HepG2 (cell line): ENCODE measurements around the gene ZMYM4. TPM values are rescaled to one million over a fixed set of nuclear protein-coding genes. Genes with fewer than 3 reads are reported as not detected.

ENCODE experiments used
- ATAD3A ChIP-seq: sonication (generic); formaldehyde crosslinking; IDR thresholded peaks from 2 replicates; pipeline ENCODE4 v1.4.0; 2020; ENCODE audit warnings: missing genetic modification reagents
- CEBPZ ChIP-seq: IDR thresholded peaks from 2 replicates; pipeline ENCODE4 v1.6.1; 2012; ENCODE audit warnings: low read length, improper control_type of control experiment
- EP300 ChIP-seq, 3 experiments: sonication (generic) in 1 of 3; formaldehyde crosslinking in 1 of 3; IDR thresholded peaks; 2 replicates each; pipeline versions ENCODE4 v1.5.1 to v1.6.1; 2011 to 2020; ENCODE audit warnings: low read depth in 2 of 3, low read length in 2 of 3, borderline replicate concordance in 1 of 3, improper control_type of control experiment in 1 of 3, mild to moderate bottlenecking in 1 of 3, missing genetic modification reagents in 1 of 3, moderate library complexity in 1 of 3
- MIER3 ChIP-seq: IDR thresholded peaks from 2 replicates; pipeline ENCODE4 v1.6.1; 2016; ENCODE audit warnings: missing compliant biosample characterization, borderline replicate concordance
- MXD3 ChIP-seq: IDR thresholded peaks from 2 replicates; pipeline ENCODE4 v1.6.1; 2016; ENCODE audit warnings: mild to moderate bottlenecking, missing biosample characterization, missing genetic modification reagents
- RAD51 ChIP-seq: fragments of 450-650 bp; IDR thresholded peaks from 2 replicates; pipeline ENCODE4 v1.6.1; 2016; ENCODE audit warnings: borderline replicate concordance
- RNF219 ChIP-seq: sonication (generic); formaldehyde crosslinking; IDR thresholded peaks from 2 replicates; pipeline ENCODE4 v1.5.0; 2020; ENCODE audit warnings: mild to moderate bottlenecking, missing genetic modification reagents
- SOX13 ChIP-seq, 3 experiments: fragments of 450-650 bp in 1 of 3; sonication (generic) in 1 of 3; formaldehyde crosslinking in 1 of 3; IDR thresholded peaks in 2 of 3; conservative IDR thresholded peaks in 1 of 3; 2 replicates each; pipeline versions ENCODE4 v1.5.0 to v1.6.1; 2016 to 2020; ENCODE audit warnings: antibody characterized with exemption in 1 of 3, mild to moderate bottlenecking in 1 of 3, missing compliant biosample characterization in 1 of 3, missing genetic modification reagents in 1 of 3, moderate library complexity in 1 of 3
- TFDP1 ChIP-seq: IDR thresholded peaks from 2 replicates; pipeline ENCODE4 v1.6.1; 2016; ENCODE audit warnings: missing compliant biosample characterization, missing genetic modification reagents, borderline replicate concordance
- UBTF ChIP-seq: sonication (generic); formaldehyde crosslinking; IDR thresholded peaks from 2 replicates; pipeline ENCODE4 v1.4.0; 2020; ENCODE audit warnings: mild to moderate bottlenecking, missing genetic modification reagents
- WIZ ChIP-seq: sonication (generic); formaldehyde crosslinking; IDR thresholded peaks from 2 replicates; pipeline ENCODE4 v1.5.1; 2020; ENCODE audit warnings: mild to moderate bottlenecking, missing genetic modification reagents
- ZBTB38 ChIP-seq: sonication (generic); formaldehyde crosslinking; IDR thresholded peaks from 2 replicates; pipeline ENCODE4 v1.5.1; 2020; ENCODE audit warnings: mild to moderate bottlenecking, missing genetic modification reagents
- ZFP36 ChIP-seq: fragments of 150-350 bp; IDR thresholded peaks from 2 replicates; pipeline ENCODE4 v1.6.1; 2018; ENCODE audit warnings: borderline replicate concordance, low read length, low read depth; ENCODE audit not compliant: partially characterized antibody
- ZNF513 ChIP-seq: sonication (generic); formaldehyde crosslinking; conservative IDR thresholded peaks from 2 replicates; pipeline ENCODE4 v1.5.0; 2020; ENCODE audit warnings: missing genetic modification reagents
- ZNF576 ChIP-seq: sonication (generic); formaldehyde crosslinking; IDR thresholded peaks from 2 replicates; pipeline ENCODE4 v1.4.0; 2020; ENCODE audit warnings: mild to moderate bottlenecking, missing genetic modification reagents
- polyA plus RNA-seq, 8 experiments: library from polyadenylated mRNA; depleted of rRNA in 3 of 8; stranded (reverse) in 7 of 8; unstranded in 1 of 8; fragments of >200 nt; fragmentation: Illumina TruSeq in 4 of 8; extraction: Trizol in 4 of 8; gene quantifications; 2 replicates each; pipeline versions ENCODE4 v1.2.1 to v1.2.3, GENCODE V29; 2011 to 2016; ENCODE audit warnings: low read depth in 4 of 8, missing spikeins in 1 of 8, mixed read lengths in 1 of 8; ENCODE audit not compliant: insufficient read depth in 1 of 8
- total RNA-seq, 5 experiments: library from RNA; depleted of rRNA; stranded (reverse); fragments of >200 nt; fragmentation: Illumina TruSeq; extraction: Trizol; gene quantifications; 2 replicates each; pipeline ENCODE4 v1.2.3, GENCODE V29; 2016; ENCODE audit warnings: low read depth in 1 of 5

The ZMYM4 gene
- total and polyA plus RNA-seq, 2 of the 13 experiments (the other 11 are each of a cell fraction or from before 2014, with no cell fraction given), result 13.9 to 37.6 TPM

- TF ChIP-seq RNF219 (CRISPR knock-in tag) (no peak), EP300 (IDR thresholded peaks at IDR 0.05; ENCODE audit: low read depth in 2 of 2, low read length in 2 of 2) (peak in 1 of 2 experiments; percentile 19; a peak in 1 of 4 replicates), EP300 (CRISPR knock-in tag; IDR thresholded peaks at IDR 0.05; ENCODE audit: borderline replicate concordance) (no peak), ZBTB38 (no peak), ATAD3A (CRISPR knock-in tag) (no peak), CEBPZ (no peak), TFDP1 (CRISPR knock-in tag) (no peak), ZNF576 (no peak), ZNF513 (CRISPR knock-in tag) (no peak), MXD3 (no peak), WIZ (CRISPR knock-in tag) (no peak), MIER3 (CRISPR knock-in tag) (no peak), ZFP36 (no peak), RAD51 (no peak), SOX13 (IDR thresholded peaks at IDR 0.05) (no peak), SOX13 (CRISPR knock-in tag; conservative IDR thresholded peaks at IDR 0.05 in 1 of 2, IDR thresholded peaks at IDR 0.05 in 1 of 2) (peak in 1 of 2 experiments; percentile 80; a peak in 2 of 4 replicates), UBTF (no peak)
Observed at GRCh38 chr1:35443768-35444518, 175.4 kb downstream of the ZMYM4 start (continued).
